Tibial artery (tissue), 4 donors: ENCODE results near the gene SLC4A5.

ENCODE experiments used
- DNase-seq, 2 donors: peaks; one replicate each; pipeline ENCODE4 v3.0.0-alpha.2; 2019
- H3K27ac ChIP-seq, 2 donors: fragments of 200-600 bp; sonication (generic) in 1 of 2; 1 replicate in 1 of 2; 2 replicates in 1 of 2; pipeline ENCODE4 v1.5.1; 2018 to 2019; ENCODE audit warnings: mild to moderate bottlenecking in 1 of 2
- H3K27me3 ChIP-seq, 2 donors: fragments of 200-600 bp; sonication (generic) in 1 of 2; one replicate each; pipeline versions ENCODE4 v1.5.1 to v1.6.0; 2016 to 2019
- H3K36me3 ChIP-seq, 3 donors: fragments of 200-600 bp; sonication (generic) in 2 of 3; one replicate each; pipeline ENCODE4 v1.5.1; 2016 to 2019; ENCODE audit warnings: mild to moderate bottlenecking in 2 of 3
- H3K4me1 ChIP-seq, 4 donors: fragments of 200-600 bp; sonication (generic) in 2 of 4; 1 replicate in 3 of 4; 2 replicates in 1 of 4; pipeline ENCODE4 v1.5.1; 2016 to 2019
- H3K4me3 ChIP-seq, 2 donors: fragments of 200-600 bp; sonication (generic) in 1 of 2; 1 replicate in 1 of 2; 2 replicates in 1 of 2; pipeline ENCODE4 v1.5.1; 2018 to 2019; ENCODE audit warnings: mild to moderate bottlenecking in 2 of 2
- H3K9me3 ChIP-seq, 3 donors: fragments of 200-600 bp; sonication (generic) in 1 of 3; one replicate each; pipeline ENCODE4 v1.5.1; 2016 to 2019
- CTCF ChIP-seq, 2 experiments: fragments of 200-600 bp in 1 of 2; fragments of 450-650 bp in 1 of 2; IDR thresholded peaks; one replicate each; pipeline ENCODE4 v1.5.1; 2017 to 2019; ENCODE audit warnings: antibody characterized with exemption in 2 of 2, mild to moderate bottlenecking in 1 of 2, moderate library complexity in 1 of 2
- intact Hi-C: fragments of 100-400 bp; cut with DNase I; formaldehyde crosslinking; loops from one replicate; pipeline ENCODE4 v1.15.0; 2023; ENCODE audit warnings: low total_unique reads

The SLC4A5 gene

GRCh38 chr2:74304332-74305148 is 38.7 kb downstream of the SLC4A5 start:
- Histone ChIP-seq H3K4me1 (no peaks in the 10 kb centered on the region), H3K36me3 (peaks cover 0 to 23% (median 9%) of the 10 kb centered on the region in 3 donors), H3K27me3 (no peaks in the 10 kb centered on the region), H3K27ac (no peak overlapping the region), H3K4me3 (no peak overlapping the region), H3K9me3 (no peaks in the 10 kb centered on the region)
- TF ChIP-seq CTCF (IDR thresholded peaks at IDR 0.05): no peak
- intact Hi-C loops: no loop called here
- no peak for DNase-seq

GRCh38 chr2:74302865-74303264 is 40.4 kb downstream of the SLC4A5 start:
- intact Hi-C loops: no loop called here
- H3K9me3 ChIP-seq: no peaks in the 10 kb centered on the region
- no peak overlapping the region for H3K27ac ChIP-seq
- DNase-seq: no peak
- H3K4me3 ChIP-seq: no peak overlapping the region
- no peak for TF ChIP-seq CTCF (IDR thresholded peaks at IDR 0.05)
- H3K27me3 ChIP-seq: no peaks in the 10 kb centered on the region
- no peaks in the 10 kb centered on the region for H3K4me1 ChIP-seq
- peaks cover 0 to 23% (median 17%) of the 10 kb centered on the region in 3 donors for H3K36me3 ChIP-seq

GRCh38 chr2:74301262-74301661 is 42.0 kb downstream of the SLC4A5 start:
- no peaks in the 10 kb centered on the region for H3K27me3 ChIP-seq
- H3K9me3 ChIP-seq: no peaks in the 10 kb centered on the region
- H3K27ac ChIP-seq: no peak overlapping the region
- no peak for TF ChIP-seq CTCF (IDR thresholded peaks at IDR 0.05)
- no peak overlapping the region for H3K4me3 ChIP-seq
- H3K4me1 ChIP-seq: no peaks in the 10 kb centered on the region
- DNase-seq: no peak
- intact Hi-C loops: no loop called here
- H3K36me3 ChIP-seq: peaks cover 0 to 23% (median 17%) of the 10 kb centered on the region in 3 donors

- no peak for DNase-seq
- H3K27ac ChIP-seq: no peak overlapping the region
- H3K36me3 ChIP-seq: peaks cover 0 to 23% (median 17%) of the 10 kb centered on the region in 3 donors
- no peaks in the 10 kb centered on the region for H3K4me1 ChIP-seq
- H3K4me3 ChIP-seq: no peak overlapping the region
- intact Hi-C loops: no loop called here
- TF ChIP-seq CTCF (IDR thresholded peaks at IDR 0.05): no peak
- no peaks in the 10 kb centered on the region for H3K27me3 ChIP-seq
- no peaks in the 10 kb centered on the region for H3K9me3 ChIP-seq
Observed at GRCh38 chr2:74300506-74300905, 42.7 kb downstream of the SLC4A5 start.

DNA sequence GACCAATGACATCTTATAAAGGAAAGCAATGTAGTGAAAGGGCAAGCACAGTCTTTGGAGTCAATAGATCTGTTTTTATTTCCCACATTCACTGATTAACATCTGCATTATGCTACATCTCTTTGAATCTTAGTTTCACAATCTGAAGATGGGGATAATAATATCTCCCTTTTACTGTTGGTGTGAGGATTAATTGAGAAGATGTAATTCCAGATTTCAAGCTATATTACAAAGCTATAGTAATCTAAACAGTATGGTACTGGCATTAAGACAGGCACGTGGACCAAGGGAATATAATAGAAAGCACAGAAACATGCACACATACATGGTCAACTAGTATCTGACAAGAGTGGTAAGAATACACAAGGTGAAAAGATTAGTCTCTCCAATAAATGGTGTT is 45.3 kb downstream of the SLC4A5 start:
- DNase-seq: no peak
- no peak for TF ChIP-seq CTCF (IDR thresholded peaks at IDR 0.05)

More for the DNA sequence above, 45.3 kb downstream of the SLC4A5 start:
- Histone ChIP-seq H3K27me3 (no peaks in the 10 kb centered on the region), H3K9me3 (no peaks in the 10 kb centered on the region), H3K4me3 (no peak overlapping the region), H3K4me1 (no peaks in the 10 kb centered on the region), H3K27ac (no peak overlapping the region), H3K36me3 (peaks cover 0 to 14% (median 12%) of the 10 kb centered on the region in 3 donors)
- intact Hi-C loops: no loop called here
